GM21737 (cell line): ENCODE results near the gene HS6ST2.
"Not testable (repeated sequence)": the region's sequence is repeated elsewhere in the genome, so short reads cannot be mapped to it uniquely, and the experiment has no call there.

Source experiments
- ATAC-seq: cut with Tn5 transposase; IDR thresholded peaks from one replicate; pipeline ENCODE4 v1.9.1; 2021; ENCODE audit warnings: mild to moderate bottlenecking, moderate library complexity; ENCODE audit not compliant: unreplicated experiment

HS6ST2 gene

GRCh38 chrX:132945055-132945599, 13.3 kb downstream of the HS6ST2 start:
- ATAC-seq, result not testable (repeated sequence)

GRCh38 chrX:132940727-132941327, 17.6 kb downstream of the HS6ST2 start:
- no peak for ATAC-seq

- ATAC-seq, result no peak
Measured at GRCh38 chrX:132933170-132933569, 25.3 kb downstream of the HS6ST2 start.

GRCh38 chrX:132924426-132924825, 34.0 kb downstream of the HS6ST2 start:
- no peak for ATAC-seq

GRCh38 chrX:132918523-132918922, 39.9 kb downstream of the HS6ST2 start:
- ATAC-seq, result no peak

DNA sequence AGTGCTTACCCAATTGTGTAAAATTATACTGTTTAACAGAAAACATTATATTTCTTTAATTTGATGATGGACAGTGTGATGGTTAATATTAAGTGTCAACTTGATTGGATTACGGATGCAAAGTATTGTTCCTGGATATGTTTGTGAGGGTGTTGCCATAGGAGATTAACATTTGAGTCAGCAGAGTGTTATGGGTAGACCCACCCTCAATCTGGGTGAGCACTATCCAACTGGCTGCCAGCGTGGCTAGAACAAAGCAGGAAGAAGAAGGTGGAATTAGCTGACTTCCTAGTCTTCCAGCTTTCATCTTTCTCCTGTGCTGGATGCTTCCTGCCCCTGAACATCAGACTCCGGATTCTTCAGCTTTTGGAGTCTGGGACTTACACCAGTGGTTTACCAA, 42.1 kb downstream of the HS6ST2 start:
- ATAC-seq, result no peak

- ATAC-seq, result no peak
Measured at GRCh38 chrX:132909643-132910042, 48.8 kb downstream of the HS6ST2 start.

DNA sequence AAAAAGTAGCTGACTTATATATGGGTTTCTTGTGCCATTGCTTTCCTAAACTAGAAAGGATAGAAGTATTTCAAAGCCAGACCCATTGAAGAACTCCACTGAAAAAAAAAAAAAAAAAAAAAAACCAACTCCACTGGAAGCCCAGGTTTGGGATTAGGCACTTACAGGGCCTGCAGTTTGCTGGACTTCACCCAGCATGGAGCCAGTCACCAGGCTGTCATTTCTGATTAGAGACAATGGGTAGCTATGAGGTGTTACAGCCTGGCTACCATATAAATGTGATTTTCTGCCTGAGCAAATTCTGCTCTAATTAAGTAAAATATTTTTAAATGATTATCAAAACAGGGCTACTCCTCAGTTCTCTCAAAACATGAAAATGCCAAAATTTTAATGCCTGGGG, 49.5 kb downstream of the HS6ST2 start:
- ATAC-seq, result no peak

DNA sequence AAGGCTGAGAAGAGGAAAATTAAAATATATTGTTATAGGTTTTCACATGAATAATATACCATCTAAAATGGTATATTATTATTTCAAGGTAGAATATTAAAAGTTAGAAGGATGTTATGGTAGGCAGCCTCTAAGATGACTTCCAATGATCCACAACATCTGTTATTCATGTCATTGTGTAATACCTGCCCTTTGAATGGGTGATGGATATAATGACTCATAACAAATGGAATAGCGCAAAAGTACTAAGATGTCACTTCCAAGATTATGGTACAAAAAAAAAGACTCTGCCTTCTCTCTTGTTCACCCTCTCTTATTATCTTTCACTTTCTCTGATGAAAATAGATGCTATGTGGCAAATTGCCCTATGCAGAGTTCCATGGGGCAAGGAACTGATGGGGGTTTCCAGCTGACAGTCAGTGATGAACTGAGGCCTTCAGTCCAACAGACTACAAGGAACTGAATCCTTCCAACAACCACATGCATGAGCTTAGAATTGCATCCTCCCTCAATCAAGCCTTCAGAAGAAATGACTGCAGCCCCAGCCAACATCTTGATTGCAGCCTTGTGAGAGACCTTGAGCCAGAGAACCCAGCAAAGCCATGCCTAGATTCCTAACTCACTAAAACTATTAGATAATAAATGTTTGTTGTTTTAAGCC, 57.7 kb downstream of the HS6ST2 start:
- ATAC-seq, result no peak

- no peak for ATAC-seq
Measured at GRCh38 chrX:132887569-132887968, 70.9 kb downstream of the HS6ST2 start.

DNA sequence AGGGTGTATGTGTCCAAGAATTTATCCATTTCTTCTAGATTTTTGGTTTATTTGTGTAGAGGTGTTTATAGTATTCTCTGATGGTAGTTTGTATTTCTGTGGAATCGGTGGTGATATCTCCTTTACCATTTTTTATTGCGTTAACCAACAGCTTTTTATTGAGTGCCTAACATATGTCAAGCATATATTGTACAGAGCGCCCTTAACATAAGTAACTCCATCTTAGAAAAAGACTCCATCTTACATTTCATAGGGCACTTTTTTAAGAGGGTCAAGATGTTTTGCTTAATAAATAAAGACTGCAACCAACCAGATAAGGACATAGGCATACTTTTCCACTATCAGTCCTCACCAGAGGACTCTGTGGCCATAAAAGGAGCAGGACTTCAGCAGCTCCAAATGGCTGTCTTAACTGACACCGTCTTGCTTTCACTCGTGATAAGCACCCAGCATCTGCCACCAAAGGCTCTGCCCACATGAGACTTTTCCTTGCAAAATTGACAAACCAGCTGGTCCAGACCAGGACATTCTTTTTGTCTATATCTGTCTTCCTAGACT, 75.0 kb downstream of the HS6ST2 start:
- ATAC-seq, result no peak

DNA sequence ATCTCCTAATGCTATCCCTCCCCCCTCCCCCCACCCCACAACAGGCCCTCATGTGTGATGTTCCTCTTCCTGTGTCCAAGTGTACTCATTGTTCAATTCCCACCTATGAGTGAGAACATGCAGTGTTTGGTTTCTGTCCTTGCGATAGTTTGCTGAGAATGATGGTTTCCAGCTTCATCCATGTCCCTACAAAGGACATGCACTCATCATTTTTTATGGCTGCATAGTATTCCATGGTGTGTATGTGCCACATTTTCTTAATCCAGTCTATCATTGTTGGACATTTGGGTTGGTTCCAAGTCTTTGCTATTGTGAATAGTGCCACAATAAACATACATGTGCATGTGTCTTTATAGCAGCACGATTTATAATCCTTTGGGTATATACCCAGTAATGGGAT, 77.7 kb downstream of the HS6ST2 start:
- ATAC-seq, result not testable (repeated sequence)

DNA sequence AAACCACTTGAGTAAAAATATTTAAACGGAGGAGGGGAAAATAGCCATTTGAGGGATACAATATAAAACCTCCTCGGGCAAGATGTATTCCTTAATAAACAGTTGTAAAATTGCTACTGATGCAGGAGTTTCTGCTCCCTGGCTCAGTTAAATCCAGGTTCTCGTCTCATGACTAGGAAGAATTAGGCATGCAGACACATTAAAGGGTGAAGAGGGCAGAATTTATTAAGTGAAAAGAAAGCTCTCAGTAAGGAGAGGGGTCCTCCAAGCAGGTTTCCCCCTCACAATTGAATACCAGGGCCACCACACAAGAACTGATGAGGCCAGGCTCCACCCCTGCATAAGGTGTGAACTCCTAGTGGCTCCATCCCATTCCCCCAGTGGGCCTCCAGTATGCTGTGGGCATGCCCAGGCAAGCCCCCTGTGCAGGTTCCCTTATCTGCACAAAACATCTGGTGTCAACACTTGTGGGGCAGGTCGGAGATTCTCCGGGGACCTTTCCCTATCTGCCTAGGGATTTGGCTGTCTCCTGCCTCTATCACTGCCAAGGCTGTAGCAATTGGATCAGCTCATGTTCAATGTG, 80.4 kb downstream of the HS6ST2 start:
- no peak for ATAC-seq

DNA sequence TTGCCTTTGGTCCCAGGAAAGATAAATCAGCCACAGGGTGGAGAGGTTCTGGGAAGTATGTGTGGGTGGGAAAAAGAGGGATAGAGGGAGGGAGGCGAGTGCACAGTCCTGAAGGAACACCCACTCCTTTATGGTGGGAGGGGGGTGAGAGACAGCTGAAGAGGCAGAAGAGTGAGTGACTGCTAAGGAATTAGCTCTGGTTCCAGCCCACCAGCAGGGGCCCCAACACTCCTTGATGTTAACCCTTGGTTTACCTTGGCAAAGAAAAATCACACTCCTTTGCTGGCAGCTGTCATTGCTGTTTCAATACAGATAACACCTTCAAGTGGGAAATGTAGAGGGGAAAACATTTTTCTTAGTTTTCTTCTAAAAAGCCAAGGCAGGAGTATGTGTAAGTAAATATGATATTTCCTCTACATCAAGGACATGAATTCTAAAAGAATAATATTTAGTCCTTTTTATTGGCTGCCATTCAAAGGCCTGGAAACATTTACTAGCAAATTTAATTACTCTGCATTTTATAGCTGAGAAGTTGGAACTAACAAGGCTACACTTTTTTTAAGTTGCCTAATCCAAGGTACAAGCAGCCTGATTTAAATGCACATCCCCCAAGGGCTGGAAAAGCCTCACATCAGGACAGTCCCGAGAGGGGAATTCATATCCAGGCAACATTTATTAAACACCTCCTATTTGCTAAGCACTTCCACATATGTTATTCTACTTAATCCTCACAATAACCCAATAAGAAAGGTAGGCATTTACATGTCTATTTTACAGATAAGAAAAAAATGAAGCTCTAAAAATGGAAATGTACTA, 81.7 kb downstream of the HS6ST2 start:
- ATAC-seq, result no peak

- no peak for ATAC-seq
Measured at GRCh38 chrX:132875650-132876522, 82.5 kb downstream of the HS6ST2 start.

DNA sequence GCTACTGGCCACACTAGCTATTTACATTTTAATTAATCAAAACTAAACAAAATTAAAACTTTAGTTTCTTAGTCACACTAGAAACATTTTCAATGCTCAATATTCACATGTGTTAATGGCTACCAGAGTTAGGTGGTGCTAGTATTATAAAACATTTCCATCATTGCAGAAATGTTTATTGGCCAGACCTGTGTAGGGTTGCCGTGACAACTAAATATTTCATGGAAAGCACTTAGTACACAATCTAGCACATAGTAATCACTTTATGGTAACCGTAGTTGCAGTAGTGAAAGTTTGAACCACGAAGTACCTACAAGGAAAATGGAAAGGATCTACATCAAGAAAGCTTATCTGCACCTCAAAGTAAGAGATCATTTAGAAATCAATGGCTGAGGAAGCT, 95.9 kb downstream of the HS6ST2 start:
- ATAC-seq, result no peak

GRCh38 chrX:132861076-132861475, 97.4 kb downstream of the HS6ST2 start:
- no peak for ATAC-seq

GRCh38 chrX:132860200-132860599, 98.2 kb downstream of the HS6ST2 start:
- ATAC-seq, result no peak

DNA sequence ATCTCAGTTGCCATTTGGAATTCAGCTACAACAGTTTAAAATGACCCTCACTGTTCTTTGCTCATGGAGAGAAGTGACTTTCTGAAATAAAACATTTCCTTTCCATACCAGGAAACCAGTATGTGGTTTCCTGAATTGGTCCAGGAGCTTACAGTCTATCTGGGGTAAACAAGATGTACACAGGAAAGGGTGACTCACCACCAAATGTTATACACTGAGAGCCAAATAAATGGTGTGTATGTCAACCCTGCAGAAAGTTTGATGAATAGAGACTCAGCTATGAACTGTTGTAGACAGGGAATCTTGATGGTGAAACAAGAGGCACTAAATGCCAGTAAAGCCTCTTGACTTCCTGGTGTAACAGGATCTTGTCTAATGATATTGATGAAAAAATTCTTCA, 100.4 kb downstream of the HS6ST2 start:
- no peak for ATAC-seq

DNA sequence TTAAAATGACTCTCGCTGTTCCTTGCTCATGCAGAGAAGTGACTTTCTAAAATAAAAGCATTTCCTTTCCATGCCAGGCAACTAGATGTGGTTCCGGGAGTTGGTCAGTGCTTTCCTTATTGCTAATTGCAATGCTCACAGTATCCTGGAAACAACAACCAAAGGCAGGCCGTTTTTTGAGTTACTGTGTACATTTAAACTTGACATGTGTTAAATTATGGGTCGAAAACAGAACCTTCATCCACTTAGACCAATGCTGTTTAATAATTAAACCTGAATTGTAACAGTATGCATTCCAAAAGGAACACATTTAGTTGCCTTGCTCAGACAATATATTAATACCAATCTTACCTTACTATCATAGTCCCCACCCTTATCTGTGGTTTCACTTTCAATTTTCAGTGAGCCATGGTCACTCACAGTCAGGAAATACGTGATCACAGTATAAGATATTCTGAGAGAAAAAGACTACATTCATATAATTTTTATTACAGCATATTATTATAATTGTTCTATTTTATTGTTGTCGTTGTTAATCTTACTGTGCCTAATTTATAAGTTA, 102.6 kb downstream of the HS6ST2 start:
- ATAC-seq, result no peak
